ENCODE results near the gene CERS2.

CERS2 gene

GRCh38 chr1:150997949-150998348, 23.3 kb upstream of the CERS2 start:
- H3K4me3 ChIP-seq (ENCODE audit: low read depth, low read length), result no peak overlapping the region

DNA sequence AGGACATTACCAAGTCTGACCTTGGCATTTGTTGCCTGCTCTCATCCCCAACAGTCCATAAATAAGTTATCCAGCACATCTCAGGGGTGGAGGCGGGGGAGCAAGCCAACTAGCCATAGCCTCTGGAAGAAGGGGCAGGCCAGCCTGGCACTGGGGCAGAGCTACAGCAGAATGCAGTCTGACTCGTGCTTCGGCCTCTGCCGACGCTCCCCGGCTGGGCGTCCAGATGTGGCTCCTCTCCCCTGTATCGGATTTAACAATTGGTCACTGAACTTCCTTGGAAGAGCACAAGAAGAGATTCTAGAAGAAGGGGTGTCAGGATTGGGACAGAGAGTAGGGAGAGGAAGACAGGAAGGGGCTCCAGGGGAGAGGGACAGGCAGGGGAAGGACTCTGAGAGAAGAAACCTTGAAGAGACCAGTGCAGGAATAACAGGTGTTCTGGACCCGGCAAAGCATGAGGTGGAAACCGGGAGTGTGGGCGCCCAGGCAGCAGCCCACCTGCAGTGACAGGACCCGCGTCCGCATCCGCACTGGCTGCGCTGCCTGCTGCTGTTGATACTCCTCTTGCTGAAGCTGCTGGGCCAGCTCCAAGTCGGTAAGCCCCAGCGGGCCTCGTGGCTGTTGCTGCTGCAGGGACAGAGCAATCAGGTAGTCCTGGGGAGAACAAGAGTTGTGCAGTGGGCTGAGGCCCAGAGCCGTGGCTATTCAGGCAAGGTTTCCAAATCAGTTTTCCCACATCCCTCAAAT, 22.7 kb upstream of the CERS2 start:
- no peak overlapping the region for H3K4me3 ChIP-seq (ENCODE audit: low read depth, low read length)

- no peak overlapping the region for H3K4me3 ChIP-seq (ENCODE audit: low read depth, low read length)
Measured at GRCh38 chr1:150995896-150996295, 21.3 kb upstream of the CERS2 start.

DNA sequence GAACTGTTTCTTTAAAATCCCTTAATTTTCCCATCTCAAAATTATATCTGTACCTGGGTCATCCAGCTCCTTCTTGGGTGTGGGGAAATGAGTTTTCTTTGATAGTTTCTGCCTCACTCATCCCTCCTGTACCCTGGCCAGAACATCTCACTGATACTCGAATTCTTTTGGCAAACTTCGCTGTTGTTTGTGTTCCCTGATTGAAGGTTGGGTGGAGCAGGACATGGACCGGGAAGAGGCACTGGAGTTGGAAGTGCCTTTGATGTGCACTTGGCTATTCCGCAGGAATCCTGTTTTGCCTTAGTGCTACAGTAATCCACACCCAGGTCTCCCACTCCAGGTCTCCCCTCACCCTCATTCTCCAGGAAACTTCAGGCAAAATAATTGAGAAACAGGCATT, 20.8 kb upstream of the CERS2 start:
- no peak overlapping the region for H3K4me3 ChIP-seq (ENCODE audit: low read depth, low read length)

GRCh38 chr1:150994248-150994647, 19.6 kb upstream of the CERS2 start:
- no peak overlapping the region for H3K4me3 ChIP-seq (ENCODE audit: low read depth, low read length)

DNA sequence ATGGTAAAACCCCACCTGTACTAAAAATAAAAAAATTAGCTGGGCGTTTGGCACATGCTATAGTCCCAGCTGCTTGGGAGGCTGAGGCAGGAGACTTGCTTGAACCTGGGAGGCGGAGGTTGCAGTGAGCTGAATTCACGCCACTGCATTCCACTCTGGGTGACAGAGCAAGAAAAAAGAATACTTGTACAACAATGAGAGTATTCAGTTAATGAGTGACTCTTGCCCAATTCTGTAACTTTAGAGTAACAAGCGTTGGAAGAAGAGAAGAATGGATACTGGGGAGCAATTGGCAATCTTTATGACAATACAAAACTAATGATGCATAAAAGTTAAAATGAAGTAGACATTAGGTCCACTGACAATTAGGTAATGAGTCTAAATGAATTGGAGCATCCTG, 18.0 kb upstream of the CERS2 start:
- no peak overlapping the region for H3K4me3 ChIP-seq (ENCODE audit: low read depth, low read length)

DNA sequence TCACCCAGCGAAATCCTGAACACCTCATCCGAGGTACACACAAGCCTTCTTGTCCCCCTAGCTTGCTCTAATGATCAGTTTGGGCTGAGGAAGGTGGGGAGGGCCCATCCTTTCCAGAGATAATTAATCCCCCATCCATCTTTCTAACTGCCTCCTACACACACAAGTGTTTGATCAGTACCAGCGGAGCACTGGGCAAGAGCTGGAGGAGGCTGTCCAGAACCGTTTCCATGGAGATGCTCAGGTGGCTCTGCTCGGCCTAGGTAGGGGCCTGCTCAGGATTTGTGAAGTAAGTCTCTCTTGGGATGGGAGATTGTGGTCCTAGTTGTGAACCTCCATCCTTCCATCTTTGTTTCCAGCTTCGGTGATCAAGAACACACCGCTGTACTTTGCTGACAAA, 13.3 kb upstream of the CERS2 start:
- H3K4me3 ChIP-seq (ENCODE audit: low read depth, low read length), result no peak overlapping the region

GRCh38 chr1:150985179-150985825, 10.7 kb upstream of the CERS2 start:
- no peak overlapping the region for H3K4me3 ChIP-seq (ENCODE audit: low read depth, low read length)

DNA sequence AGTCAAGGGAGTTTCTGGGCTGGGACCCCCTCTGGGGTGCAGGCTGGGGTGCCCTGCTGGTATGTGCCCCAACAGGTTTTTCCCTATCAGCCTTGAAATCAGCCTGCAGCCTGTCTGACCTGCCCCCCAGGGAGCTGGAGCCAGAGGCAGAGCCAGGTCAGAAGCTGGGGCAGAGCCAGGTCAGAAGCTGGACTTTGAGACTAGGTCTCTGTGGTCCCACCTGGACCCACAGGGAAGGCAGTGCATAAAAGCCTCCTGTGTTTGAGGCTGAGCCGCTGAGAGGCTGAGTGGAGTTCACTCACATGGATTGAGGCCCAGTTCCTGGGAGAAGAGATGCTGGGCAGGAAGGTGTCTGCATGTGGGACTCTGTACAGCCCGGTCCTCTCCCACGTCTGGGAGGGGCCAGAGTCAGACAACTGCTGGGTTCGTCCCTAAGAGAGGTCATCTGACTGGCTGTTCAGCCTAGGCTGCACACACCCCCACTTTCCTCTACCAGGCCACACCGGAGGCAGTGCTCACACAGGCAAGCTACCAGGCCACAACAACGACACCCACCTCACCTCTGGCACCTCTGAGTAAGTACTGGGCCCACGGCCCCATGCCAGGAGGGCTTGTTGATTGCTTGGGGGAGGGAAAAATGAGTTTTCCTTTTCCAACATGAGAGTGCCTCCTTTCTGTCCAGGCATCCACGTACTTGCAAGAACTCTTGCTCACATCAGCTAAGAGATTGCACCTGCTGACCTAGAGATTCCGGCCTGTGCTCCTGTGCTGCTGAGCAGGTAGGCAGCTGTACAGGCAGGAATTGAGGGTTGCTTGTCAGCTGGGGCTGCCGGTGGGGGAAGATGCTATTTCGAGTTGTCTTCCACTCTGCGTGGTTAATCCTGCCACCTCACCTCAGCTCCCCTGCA, 7.4 kb upstream of the CERS2 start, which contains the start of gene ANXA9:
Gene ANXA9, plus strand, starts transcription at position 488 of the 908 bp plus-strand sequence. CDS start 814 bp downstream, outside the sequence.
- H3K4me3 ChIP-seq (ENCODE audit: low read depth, low read length), result no peak within 1 kb of the TSS

DNA sequence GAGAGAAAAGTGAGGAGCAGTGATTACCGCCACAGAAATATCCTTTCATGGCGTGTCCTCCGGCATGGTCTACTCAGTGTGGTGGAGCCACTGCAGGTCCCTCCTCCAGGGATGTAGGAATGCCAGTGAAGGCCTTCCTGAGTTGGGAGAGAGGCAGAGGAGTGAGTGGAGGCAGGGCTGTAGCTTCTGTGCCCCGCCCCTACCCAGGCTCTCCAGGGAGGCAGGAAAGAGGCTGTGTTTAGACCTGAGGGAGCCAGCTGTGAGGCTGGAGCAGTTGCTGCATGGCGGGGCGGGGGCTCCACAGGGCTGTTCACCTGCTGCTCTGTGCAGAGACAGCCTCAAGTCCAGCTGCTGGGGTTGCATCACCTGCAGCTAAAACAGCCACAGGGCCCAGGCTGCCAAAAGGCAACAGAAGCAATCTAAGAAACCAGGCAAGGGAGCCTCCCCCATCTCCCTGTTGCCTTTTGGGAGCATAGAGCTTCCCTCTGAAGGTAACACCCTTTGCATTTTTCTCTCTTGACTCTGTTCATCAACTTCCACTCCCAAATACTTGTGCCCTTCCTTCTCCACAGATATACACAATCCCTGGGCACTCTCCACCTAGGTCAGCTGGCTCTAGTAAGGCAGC, 6.7 kb upstream of the CERS2 start:
- no peak overlapping the region for H3K4me3 ChIP-seq (ENCODE audit: low read depth, low read length)

DNA sequence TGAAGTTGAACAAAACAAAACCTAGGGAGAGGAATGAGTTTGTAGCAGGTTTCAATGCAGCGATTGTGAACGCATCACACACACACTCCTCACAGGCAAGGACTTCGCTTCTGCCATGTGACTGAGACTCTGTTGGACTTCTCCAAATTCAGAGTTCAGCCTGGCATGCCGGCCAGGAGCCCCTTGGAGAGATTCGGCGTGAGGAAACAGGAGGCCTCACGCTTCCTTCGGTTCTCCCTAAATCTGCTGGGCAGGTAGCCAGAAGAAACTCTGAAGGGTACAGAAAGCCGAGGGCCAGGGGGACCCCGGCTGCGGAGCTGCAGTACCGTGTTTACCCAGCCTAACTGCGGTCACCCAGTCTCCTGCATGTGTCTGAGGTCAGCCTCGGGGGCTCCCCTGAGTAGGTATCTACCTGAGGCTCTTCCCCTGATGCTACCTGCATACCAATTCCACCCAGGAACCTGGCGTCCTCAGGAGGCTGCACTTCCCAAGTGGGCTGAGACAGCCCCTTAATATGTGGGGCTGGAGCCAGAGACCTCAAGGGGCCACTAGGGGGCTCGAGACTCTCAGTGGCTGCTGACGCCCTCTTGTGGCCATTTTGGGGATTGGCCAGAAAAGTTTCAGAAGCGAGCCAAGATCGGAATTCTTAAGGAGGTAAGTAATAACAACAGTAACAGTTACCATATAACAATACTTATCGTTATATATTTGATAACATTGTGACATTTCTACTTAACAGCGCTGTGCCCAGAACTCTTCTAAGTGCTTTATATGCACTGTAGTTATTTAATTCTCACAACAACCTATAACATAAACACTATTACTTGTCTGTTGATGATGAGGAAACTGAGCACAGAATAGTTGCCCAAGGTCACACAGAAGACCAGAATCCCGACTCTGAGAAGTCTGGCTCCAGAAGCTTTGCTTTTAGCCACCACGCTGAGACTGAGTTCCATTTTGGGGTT, 4.7 kb upstream of the CERS2 start:
- H3K4me3 ChIP-seq (ENCODE audit: low read depth, low read length), result no peak overlapping the region

- H3K4me3 ChIP-seq (ENCODE audit: low read depth, low read length), result no peak overlapping the region
Measured at GRCh38 chr1:150976879-150977694, 2.5 kb upstream of the CERS2 start.

DNA sequence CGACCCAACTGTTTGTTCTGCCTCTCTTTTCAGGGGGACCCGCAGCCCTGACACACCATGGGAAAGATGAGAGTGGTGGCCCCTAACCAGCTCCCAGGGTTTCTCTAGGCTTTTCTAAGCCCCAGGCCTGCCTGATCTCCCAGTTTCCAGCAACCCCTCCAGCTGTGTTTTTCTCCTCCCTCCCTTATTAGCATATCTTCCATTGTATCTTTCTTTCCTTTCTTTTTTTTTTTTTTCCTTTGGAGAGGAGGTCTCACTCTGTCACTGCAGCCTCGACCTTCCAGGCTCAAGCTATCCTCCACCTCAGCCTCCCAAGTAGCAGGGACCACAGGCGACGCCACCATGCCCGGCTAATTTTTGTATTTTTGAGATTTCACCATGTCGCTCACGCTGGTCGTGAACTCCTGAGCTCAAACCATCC, 1.8 kb upstream of the CERS2 start:
- H3K4me3 ChIP-seq (ENCODE audit: low read depth, low read length), result no peak overlapping the region

GRCh38 chr1:150973836-150974579, 627 bp downstream of the CERS2 start:
- peak overlapping the region; percentile 66 for H3K4me3 ChIP-seq (ENCODE audit: low read depth, low read length)

GRCh38 chr1:150973258-150973835, 1.3 kb downstream of the CERS2 start:
- peak overlapping the region; percentile 66 for H3K4me3 ChIP-seq (ENCODE audit: low read depth, low read length)

GRCh38 chr1:150972417-150972940, 2.2 kb downstream of the CERS2 start:
- no peak overlapping the region for H3K4me3 ChIP-seq (ENCODE audit: low read depth, low read length)

GRCh38 chr1:150971583-150972416, 2.8 kb downstream of the CERS2 start:
- H3K4me3 ChIP-seq (ENCODE audit: low read depth, low read length), result no peak overlapping the region
